GM21619 (cell line): ENCODE measurements around the gene NVL.

Experiments
- ATAC-seq: cut with Tn5 transposase; IDR thresholded peaks from one replicate; pipeline ENCODE4 v1.9.1; 2021; ENCODE audit not compliant: unreplicated experiment

NVL gene

DNA sequence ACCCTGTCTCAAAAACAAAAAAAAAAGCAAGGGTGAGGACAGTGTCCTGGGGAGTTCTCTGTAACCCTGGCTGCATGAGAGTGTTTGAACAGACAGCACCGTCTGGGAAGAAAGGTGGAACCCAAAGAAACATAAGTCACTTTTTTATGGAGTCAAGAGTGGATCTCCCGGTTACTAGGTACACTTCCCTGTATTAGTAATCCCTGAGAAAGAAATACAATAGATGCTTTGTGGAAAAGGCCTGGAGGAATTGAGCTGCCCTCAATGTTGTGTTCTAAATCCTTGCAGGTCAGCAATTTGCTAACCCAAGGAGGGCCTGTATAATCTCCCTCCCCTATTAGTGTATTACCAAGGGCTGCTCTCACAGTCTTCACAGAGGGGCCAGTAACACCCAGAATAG, 130.3 kb downstream of the NVL start:
- ATAC-seq = no peak

GRCh38 chr1:224198572-224198971, 131.4 kb downstream of the NVL start:
- ATAC-seq = no peak

GRCh38 chr1:224196813-224197600, 133.0 kb downstream of the NVL start:
- ATAC-seq = no peak

DNA sequence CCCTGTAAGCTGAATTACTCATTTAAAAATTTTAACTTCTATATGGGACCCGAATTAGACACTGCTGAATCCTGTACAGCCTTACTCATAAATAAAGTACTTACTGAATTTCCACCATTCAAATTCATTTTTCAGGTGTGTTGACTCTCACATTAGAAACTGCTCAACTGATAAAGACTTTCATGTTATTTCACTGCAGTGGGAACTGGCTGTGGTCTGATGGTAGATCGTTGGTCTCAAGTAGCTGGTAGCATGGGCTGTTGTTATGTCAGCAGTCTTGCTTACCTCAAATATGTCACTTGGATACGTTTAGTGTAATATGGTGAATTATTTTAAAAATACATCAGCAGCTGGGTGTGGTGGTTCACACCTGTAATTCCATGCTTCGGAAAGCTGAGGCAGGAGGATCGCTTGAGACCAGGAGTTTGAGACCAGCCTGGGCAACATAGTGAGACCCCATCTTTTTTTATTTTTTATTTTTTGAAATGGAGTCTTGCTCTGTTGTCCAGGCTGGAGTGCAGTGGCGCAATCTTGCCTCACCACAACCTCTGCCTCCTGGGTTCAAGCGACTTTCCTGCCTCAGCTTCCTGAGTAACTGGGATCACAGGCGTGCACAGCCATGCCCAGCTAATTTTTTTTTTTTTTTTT, 136.5 kb downstream of the NVL start:
- ATAC-seq = no peak

- ATAC-seq = peak; percentile 45
Measured at GRCh38 chr1:224192082-224192788, 137.7 kb downstream of the NVL start.

- ATAC-seq = no peak
Measured at GRCh38 chr1:224189561-224189960, 140.4 kb downstream of the NVL start.

- no peak for ATAC-seq
Measured at GRCh38 chr1:224188286-224188685, 141.7 kb downstream of the NVL start.

GRCh38 chr1:224185208-224185607, 144.8 kb downstream of the NVL start:
- ATAC-seq = no peak

- peak; percentile 42 for ATAC-seq
Measured at GRCh38 chr1:224183591-224184312, 146.2 kb downstream of the NVL start.

GRCh38 chr1:224182866-224183590, 146.9 kb downstream of the NVL start, which contains the start of gene DEGS1:
Gene DEGS1, plus strand, starts transcription at chr1:224183240. Its CDS starts 97 bp downstream, at chr1:224183337.
- peak; percentile 65 for ATAC-seq

DNA sequence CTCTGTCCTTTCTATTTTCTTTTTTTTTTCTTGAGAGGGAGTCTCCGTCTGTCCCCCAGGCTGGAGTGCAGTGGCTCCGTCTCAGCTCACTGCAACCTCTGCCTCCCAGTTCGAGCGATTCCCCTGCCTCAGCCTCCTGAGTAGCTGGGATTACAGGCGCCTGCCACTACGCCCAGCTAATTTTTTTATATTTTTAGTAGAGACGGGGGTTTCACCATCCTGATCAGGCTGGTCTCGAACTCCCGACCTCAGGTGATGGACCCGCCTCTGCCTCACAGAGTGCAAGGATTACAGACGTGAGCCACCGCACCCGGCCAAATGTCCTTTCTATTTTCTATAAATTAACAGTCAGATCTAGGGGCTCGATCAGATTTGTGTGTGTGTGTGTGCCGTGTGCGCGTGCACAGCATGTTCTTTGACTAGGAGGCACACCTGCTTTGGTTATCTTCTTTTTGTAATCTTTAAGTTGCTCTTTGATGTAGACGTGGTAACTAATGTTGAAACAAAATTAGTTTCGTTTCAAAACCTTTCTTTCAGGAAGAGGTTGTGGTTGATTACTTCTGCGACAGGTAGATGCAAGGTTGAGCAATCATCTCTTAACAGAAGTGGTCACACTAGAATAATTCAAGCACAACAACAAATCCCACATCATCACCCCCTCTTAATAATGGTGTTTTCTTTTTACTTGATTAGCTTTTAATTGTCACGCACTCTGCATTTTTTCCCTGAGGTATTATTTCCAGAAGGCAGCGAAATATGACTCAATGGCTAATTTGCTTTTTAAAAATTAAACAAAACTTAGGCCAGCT, 147.7 kb downstream of the NVL start:
- ATAC-seq = peak; percentile 41

GRCh38 chr1:224181453-224181810, 148.5 kb downstream of the NVL start:
- no peak for ATAC-seq

DNA sequence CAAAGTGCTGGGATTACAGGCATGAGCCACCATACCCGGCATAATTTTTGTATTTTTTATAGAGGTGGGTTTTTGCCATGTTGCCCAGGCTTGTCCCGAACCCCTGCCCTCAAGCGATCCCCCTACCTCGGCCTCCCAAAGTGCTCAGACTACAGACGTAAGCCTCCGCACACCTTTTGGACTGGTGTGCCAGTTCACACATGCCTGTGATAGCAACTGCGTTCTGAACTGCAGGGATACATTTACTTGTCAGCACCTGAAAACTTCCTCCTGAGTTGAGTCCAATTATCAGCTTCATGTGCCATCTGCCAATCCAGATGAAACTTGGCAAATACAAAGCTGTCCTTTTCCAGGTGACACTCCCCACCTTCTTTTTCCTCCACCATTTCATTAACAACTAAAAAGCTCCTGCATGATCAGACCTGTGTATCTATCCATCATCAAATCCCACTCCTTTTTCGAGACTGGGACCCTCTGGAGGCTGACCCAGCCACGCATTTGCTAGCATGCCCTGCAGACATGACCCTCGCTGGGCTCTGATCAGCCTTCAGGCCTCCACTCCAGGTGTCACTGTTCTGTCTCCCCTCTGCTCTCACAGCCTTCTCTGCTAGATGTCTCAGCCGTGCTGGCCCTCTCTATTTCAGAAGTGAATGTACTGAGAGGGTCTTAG, 149.1 kb downstream of the NVL start:
- ATAC-seq = no peak

DNA sequence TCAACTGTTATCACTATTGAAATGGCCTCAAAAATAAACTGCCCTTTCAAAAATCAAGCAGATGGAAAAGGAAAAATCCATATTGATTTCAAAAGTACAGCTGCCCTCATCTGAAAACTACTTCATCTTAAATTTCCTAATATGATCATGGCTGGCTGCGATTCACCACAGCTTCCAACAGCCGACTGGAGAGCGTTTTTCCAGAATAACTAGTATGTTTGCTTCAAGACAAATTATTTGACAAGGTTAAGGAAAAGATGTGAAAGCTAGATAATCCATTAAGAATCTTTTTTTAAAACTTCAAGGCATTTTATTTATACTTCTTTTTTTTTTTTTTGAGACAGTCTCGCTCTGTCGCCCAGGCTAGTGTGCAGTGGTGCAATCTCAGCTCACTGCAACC, 151.1 kb downstream of the NVL start:
- ATAC-seq = no peak

- no peak for ATAC-seq
Measured at GRCh38 chr1:224177356-224177999, 152.5 kb downstream of the NVL start.
